Measurements from ENCODE around the gene EPB41L5. TPM values are rescaled to one million over a fixed set of nuclear protein-coding genes. Genes with fewer than 3 reads are reported as not detected.

Gene EPB41L5
- total and polyA plus RNA-seq, 9 of the 15 experiments (the other 6 are each of a cell fraction or from before 2014, with no cell fraction given) = 2.3 to 14.1 (median 8.2) TPM

- TF ChIP-seq CREB3 (tag; conservative IDR thresholded peaks at IDR 0.05; ENCODE audit: low read depth) (peak; percentile 58; the same call in 1 of the 2 replicates), RERE (CRISPR knock-in tag; IDR thresholded peaks at IDR 0.05; ENCODE audit: borderline replicate concordance) (no peak), SMARCC2 (IDR thresholded peaks at IDR 0.05; ENCODE audit: low read depth) (no peak), ELK1 (CRISPR knock-in tag; IDR thresholded peaks at IDR 0.05) (peak; percentile 79; the same call in 1 of the 2 replicates), FOXJ2 (tag; IDR thresholded peaks at IDR 0.05) (peak; percentile 77), ETV6 (IDR thresholded peaks at IDR 0.05; ENCODE audit: borderline replicate concordance in 1 of 2, low read depth in 2 of 2, low read length in 1 of 2) (peak in 1 of 2 experiments; percentile 39; a peak in 1 of 4 replicates), ETV6 (CRISPR knock-in tag; IDR thresholded peaks at IDR 0.05; ENCODE audit: borderline replicate concordance) (peak; percentile 68), RBM22 (IDR thresholded peaks at IDR 0.05; ENCODE audit: low read depth, low read length, poor library complexity, severe bottlenecking) (peak; percentile 45), SUPT5H (IDR thresholded peaks at IDR 0.05) (peak; percentile 74), GATA2 (CRISPR knock-in tag; IDR thresholded peaks at IDR 0.05) (no peak), KLF10 (CRISPR knock-in tag; IDR thresholded peaks at IDR 0.05) (no peak), ATF7 (IDR thresholded peaks at IDR 0.05) (peak; percentile 94), FOXP4 (CRISPR knock-in tag; IDR thresholded peaks at IDR 0.05; ENCODE audit: borderline replicate concordance) (peak; percentile 75; the same call in 1 of the 2 replicates), ZBTB2 (IDR thresholded peaks at IDR 0.05) (0 out of 2 replicates have a peak, but pooled peaks have one; percentile 21), ZC3H8 (IDR thresholded peaks at IDR 0.05) (no peak)
These were observed 210.4 kb downstream of the EPB41L5 start, which contains the start of gene TMEM185B (continued) for GRCh38 chr2:120223034-120223912.
